ENCODE measurements around the gene RARG.
"Not testable (repeated sequence)": the region's sequence is repeated elsewhere in the genome, so short reads cannot be mapped to it uniquely, and the experiment has no call there.

Gene RARG

DNA sequence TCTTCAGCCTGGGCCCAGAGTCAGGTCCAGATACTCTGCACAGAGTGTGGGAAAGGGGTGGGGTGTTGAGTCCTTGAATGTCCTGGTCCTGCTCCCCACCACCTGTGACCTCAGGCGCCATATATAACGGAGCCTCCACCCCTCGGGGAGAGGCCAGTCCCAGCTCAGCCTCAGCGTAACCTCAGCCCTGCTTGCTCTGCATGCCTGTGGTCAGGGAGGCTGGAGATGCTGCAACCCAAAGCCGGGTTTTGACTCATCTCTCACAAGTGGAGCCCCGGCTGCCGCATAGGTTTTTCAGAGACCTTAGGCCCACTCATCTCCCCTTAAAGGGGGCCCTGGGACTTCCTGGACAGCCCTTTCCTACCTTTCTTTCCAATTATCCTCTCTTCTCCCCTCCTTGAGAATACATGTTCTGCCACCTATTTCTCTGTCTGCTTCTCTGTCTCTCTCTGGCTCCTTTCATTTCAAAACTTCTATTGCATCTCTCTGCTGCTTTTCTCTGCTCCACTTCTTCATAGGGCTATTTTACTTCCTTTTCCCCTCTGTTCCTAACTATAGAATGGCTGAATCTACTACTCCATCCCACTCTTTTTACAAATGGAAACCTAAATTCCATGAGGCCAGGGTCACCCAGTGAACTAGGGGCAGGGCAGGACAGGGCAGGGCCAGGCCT is 26.1 kb downstream of the RARG start:
- DNase-seq = no peak

DNA sequence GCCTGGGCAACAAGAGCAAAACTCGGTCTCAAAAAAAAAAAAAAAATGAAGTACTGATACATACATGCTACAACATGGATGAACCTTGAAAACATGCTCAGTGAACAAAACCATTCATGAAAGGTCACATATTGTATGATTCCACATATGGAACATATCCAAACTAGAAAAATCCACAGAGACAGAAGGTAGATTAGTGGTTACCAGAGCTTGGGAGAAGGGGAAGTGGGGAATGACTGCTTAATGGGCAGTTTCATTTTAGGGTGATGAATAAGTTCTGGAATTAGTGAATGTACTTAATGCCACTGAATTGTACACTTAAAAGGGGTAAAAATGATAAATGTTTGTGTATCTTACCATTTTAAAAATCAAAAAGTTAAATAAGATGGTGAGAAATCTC is 27.7 kb downstream of the RARG start:
- no peak for DNase-seq

DNA sequence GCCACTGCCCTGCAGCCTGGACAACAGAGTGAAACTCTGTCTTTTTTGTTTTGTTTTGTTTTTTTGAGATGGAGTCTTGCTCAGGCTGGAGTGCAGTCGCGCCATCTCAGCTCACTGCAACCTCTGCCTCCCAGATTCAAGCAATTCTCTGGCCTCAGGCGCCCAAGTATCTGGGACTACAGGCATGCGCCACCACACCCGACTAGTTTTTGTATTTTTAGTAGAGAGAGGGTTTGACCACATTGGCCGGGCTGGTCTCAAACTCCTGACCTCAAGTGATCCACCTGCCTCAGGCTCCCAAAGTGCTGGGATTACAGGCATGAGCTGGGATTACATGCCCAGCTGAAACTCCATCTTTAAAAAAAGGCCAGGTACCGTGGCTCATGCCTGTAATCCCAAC is 29.7 kb downstream of the RARG start:
- DNase-seq = not testable (repeated sequence)

DNA sequence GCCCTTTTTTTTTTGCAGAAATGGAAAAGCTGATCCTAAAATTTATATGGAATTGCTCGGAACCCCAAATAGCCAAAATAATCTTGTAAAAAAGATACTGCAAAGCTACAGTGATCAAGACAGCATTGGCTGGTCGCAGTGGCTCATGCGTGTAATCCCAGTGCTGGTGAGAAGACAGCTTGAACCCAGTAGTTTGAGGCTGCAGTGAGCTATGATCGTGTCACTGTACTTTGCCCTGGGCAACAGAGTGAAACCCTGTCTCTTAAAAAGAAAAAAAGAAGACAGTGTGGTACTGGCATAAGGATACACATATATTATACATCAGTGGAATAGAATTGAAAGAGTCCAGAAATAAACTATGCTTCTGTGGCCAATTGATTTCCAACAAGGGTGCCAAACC is 30.4 kb downstream of the RARG start:
- DNase-seq = no peak

DNA sequence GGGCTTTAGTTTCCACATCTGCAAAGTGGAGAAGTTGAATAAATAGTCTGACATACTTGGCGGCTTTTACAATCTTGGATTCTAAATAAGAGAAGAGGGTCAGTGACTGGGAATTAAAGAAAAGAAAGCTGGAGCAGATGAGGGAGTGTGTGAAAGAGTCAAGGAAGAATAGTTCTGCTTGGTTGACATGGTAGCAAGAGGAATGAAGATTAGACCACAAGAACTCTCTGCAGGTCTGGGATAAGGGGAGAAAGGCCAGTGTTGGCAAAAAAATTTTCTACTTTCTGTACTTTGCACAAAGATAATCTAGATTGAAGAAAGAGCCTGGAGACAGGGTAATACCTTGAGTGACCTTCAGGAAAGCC is 30.9 kb downstream of the RARG start:
- DNase-seq = no peak

DNA sequence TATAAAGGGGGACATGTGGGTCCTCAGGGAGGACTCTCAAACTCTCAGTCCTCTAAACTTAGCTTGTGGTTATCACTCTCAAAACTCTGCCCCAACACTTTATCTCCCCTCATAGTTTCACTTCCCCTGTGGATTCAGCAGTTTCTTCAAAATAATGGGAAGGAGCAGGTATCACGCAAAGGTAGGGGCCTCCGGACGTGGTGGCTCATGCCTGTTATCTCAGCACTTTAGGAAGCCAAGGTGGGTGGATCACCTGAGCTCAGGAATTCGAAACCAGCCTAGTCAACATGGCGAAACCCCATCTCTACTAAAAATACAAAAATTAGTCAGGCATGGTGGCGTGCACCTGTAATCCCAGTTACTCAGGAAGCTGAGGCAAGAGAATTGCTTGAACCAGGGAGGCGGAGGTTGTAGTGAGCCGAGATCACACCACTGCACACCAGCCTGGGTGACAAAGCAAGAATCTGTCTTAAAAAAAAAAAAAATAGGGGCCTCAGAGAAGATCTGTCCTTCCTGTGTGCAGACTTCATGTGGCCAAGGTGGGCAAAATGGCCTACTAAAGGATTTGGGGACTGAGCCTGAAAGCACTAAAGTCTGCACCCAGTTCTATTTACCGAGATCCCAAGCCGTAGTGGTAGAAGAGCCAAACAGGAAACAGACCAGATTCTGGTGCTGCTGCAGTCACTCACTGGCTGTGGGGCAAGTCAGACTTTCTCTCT is 31.4 kb downstream of the RARG start:
- no peak for DNase-seq

DNA sequence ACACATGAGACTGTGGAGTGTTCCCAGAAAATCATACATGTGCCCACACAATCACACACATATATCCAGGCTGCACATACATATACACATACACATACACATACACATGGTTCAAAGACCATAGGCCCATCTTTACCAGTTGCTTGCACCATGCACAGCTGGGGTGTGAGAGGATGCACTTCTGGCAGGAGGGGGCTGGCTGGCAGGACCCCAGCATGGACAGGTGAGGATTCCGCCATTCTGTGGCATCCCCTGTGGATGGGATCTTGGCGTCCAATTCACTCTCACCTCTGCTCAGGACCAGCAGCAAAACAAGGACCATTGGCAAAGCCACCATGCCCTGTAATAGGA is 31.9 kb downstream of the RARG start:
- no peak for DNase-seq

DNA sequence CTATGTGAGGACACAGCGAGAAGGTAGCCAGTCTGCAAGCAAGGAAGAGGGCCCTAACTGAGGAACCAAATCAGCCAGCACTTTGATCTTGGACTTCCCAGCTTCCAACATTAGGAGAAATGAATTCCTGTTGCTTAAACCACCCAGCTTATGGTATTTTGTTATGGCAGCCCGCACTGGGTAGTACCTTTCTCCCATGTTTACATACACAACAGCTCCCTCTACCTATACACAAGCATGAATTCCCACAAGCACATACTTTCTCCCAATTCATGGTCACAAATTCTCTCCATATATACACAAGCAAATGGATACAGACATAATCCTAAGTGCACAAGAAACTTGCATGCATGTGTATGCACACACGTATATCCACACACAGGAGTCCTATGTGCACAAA is 32.3 kb downstream of the RARG start:
- no peak for DNase-seq

DNA sequence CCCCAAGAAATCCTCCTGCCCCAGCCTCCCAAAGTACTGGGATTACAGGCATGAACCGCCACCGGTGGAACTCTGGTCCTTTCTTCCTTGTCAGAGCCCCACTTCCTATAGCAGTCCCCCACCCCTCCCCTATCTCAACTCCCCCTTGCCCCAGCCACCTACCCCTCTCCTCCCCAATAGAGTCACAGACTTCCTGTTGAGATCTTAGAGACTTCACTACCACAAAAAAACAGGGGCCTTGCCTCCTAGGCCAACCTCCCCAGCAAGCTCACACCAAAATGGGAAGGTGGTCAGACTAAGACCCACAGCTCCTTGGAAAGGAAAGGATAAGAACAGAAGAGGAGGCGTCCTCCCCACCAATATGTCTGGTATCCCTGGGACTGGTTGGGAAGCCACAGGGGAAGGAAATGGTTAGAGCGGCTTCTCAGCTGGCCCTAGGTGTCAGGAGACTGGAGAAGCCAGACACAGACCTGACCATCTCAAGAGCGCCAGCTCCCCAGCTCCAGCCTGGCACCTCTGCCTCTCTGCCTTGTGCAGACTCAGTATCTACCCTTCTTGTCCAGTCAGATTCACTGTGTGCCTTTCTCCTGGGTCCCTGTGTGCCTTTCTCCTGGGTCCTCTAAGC is 33.4 kb downstream of the RARG start:
- no peak for DNase-seq

DNA sequence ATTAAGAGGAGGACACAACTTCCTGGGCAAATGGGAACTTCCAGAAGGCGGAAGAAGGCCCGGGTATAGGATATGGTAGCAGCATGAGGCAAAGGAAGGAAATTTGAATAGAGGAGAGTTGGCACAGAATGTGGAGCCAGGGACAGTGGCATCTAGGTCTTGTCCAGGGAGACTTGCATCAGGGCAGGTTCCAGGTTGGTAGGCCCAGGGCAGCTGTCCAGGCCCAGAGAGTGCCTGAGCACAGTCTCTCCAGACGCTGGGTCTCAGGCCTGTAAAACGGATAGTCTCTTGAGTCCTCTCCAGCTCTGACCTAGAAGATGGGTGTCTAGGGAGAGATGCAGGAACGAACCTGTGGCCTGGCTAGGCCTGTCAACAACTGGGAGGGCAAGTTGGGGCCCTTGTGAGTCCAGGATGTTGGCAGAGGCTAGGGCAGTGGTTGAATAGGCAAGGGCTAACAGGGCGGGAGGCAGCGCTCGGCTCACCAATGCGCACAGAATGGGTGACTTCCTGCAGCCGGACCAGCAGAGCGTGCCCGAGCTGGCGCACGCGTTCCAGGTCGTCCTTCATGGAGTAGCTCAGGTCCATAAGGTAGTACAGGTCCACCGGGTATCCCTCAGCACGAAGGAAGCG is 34.9 kb downstream of the RARG start:
- DNase-seq = no peak

DNA sequence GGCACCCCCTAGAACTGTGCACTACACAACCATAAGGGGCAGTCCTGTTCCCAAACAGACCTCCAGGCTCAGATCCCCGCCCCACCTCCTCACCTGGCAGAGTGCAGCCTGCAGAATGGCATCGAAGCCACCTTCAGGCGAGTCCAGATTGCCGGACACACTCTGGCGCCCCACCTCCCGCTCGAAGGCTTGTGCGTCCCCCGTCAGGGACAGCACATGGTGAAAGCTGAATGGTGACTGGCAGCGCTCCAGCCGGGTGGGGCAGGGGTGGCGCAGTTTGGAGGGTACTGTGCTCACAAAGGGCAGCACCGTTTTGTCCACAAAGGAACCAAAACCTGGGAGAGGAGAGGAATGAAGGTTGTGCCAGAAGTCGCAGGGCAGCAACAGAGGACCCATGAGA is 35.5 kb downstream of the RARG start:
- no peak for DNase-seq

DNA sequence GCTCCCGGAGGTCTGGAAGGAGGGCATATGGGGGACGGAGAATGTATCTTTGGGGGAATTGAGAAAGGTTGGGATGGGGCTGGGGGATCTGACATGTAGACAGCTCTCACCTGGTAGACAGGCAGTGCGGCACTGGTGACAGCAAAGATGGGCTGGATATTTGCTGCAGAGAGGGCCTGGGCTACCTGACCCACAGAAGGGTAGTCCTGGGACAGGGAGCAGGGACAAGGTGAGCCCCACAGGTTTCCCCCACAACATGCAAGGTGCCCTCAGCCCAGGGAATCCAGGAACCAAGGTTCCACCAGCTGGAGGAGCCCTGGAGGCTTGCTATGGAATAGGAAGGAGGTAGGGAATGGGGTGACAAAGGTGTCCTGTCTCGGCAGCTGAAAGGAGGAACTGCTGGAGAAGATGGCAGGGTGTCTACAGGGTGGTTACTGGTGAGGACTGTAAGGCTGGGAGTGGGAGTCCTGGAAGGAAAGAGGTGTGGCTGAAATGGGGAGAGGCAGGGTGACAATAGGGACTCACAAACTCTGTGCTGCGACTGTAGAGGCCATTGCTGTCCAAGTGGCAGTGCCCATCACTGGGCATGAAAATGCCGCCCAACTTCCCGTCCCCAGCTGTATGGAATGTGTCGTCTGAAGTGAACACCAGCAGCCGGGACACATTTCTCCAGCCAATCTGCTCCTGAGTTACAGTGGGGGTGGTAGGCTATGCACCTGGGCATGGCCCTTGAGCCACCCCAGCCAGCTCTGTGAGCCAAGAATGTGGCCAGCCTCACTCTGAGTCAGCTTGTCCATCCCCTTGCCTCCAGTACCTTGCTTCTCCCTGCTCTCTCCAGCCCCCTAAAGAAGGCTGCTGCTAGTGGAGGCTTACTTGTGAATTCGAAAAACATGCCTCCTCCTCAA is 36.2 kb downstream of the RARG start:
- no peak for DNase-seq

DNA sequence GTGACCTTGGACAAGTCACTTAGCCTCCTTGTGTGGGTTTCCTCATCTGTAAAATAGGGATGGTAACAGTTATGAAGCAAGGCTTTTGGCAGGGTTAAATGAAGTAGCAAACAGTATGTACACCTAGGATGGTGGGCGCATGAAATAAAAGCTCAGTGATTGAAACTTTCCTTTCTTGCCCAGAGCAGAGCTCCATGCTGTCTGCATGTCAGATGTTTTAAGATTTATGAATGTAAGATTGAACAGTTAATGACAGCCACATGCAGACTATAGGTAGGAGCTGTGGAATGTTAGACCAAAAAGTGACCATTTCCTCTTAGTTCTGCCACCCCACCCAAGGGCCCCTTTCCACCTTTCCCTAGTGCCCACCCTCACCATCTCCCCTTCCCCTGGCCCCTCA is 37.0 kb downstream of the RARG start:
- DNase-seq = no peak

DNA sequence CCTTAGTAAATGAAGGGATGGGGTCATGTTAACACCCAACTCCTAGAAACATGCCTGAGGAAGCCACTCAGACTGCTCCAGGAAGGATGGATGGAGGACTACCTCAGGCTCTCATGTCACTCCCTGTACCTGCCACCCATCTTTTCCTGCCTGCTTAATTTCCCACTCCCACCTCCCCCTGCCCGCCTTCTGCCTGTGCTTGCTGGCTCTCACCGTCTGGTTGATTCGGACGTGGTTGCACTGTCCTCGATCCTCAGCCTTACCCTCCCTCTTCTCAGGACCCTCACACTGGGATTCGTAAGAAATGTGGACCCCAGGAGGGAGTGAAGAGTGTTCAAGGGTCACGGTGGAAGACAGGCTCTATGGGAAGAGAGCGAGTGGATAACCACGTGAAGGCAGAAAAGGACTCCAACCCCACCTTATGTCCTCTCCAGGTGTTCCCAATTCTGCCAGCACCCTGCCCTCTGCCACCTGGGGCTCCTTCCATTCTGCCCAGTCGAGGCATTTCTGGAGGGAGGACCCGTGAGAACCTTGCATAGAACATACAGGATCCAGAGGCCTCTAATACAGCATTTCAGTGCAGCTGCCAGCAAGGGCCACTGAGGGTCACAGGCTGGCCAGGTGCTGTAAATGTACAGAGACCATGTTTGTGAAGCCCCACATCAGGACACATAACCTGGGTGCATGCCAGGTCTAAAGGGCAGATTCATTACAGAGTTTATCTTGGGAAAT is 37.9 kb downstream of the RARG start:
- no peak for DNase-seq

DNA sequence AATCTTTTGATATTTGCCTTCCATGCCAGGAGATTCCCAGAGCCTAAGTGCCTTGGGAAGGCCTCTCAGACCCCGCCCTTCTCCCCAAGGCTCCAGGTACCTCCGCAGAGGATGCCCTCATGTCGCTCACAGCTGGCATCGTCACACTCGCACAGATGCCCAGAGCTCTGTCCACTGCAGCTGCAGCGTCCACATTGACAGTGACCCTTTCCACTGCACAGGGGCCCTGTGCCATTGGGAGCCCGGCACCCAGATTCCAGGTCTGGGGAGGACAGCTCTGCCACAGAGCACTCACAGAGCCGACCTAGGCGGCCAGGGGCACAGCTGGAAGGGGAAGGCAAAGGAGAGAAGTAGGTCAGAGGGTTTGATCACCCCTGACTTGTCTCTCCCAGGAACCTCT is 39.0 kb downstream of the RARG start:
- DNase-seq = no peak

DNA sequence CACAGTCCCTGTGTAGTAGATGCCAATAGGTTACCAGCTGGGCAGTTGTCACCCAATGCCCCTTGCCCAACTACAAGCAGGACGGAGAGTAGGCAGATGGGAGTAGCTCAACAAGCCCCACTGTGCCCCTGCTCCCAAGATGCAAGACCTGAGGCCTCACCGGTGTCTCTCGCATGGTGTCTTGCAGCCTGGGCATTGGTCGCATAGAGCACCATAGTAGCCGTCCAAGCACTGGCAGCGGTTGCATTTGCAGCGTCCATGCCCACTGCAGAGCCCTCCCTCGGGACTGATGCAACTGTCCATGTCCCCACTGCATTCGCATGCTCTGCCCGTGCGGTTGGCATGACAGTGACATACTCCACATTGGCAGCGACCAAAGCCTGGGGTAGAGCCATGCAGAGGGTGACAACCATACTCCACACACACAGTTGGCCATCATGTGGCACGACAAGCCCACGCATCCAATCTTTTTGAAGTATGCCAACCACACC is 39.4 kb downstream of the RARG start:
- no peak for DNase-seq

DNA sequence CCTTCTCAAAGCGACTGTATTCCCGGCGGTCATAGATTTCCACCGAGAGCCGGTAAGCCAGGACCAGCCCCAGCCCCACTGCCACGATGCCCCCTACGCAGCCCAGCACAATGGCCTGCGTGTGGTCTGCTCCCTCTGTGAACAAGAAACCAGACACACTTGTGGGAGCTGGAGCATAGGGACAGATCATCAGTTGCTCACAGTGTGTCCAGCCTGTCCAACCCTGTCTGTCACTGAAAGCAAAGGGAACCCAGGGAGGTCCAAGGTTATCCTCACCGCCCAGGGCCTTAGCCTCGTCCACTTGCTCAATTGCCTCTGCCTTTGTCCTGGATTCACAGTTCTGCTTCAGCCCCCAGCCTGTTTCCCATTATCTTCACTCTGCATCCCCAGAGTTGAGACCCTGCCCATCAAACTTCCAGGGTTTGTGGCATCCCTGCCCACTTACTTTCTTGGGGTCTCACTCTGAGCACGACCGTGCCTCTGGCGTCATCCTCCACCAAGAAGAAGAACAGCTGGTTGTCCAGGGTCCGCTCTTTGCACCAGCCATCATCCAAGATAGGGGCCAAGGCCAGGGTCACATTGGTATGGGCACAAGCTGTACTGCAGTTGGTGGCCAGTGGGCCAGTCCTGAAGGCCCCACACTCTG is 40.0 kb downstream of the RARG start:
- no peak for DNase-seq

DNA sequence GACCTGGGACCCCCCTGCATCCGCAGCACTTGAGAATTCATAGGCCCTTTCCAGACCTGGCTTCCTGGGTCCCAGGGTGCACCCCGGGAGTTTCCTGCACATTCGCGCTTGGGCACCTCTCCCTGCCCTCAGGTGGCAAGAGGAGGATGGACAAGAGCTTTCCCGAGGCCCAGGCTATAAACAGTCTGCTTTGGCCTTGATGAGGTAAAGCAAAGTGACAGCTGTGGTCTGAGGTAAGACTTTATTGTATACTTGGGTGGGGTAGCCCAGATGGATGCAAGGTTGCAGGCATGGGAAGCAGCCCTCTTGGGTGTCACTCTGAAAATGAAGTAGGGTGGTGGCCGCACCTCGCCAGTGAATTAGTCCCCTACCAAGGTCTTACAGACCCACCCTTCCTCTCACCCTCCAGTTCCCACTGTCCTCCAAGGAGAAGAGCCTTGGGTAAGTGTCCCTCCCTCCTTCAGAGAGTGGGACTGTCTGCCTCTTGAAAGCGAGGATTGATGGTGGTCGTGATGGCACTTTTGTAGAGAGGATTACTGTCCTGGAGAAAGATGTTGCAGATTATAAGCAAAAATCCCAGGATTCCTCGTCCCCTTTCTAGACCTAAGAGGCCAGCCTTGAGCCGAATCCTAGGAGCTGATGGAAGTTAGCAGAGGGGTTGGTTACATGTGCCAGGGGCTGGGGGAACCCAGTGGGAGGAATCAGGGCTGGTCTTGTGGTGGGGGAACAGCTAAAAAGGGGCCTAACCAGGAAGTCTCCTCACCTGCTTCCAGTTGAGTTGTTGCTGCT is 40.7 kb downstream of the RARG start:
- no peak for DNase-seq

DNA sequence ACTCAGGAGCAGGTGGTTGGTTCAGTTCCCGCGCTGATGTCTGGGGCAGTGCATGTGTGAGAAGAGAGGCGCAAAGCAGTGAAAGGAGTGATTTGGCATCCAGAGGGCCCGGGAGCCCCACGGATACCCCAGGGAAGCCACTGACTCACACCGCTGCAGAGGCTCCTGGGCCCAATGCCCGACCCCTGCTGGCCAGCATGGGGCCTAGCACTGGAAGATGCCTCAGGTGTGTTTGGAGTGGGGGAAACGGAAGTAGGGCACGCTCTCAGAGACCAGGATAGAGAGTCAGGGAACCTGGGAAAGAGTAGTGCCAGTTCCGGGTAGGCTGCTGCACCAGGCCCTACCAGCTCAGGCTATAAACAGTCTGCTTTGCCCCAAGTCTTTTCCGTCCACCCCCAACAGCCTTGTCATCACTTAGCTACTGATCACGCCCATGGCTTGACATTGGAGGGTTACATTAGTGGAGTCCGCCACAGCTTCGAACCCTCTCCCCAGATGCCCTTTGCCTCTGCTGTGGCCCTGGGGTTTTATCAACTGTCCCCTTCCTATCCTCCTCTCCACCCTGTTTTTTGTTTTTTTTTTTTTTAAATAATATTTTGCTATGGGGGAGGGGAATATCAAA is 41.8 kb downstream of the RARG start:
- DNase-seq = no peak

DNA sequence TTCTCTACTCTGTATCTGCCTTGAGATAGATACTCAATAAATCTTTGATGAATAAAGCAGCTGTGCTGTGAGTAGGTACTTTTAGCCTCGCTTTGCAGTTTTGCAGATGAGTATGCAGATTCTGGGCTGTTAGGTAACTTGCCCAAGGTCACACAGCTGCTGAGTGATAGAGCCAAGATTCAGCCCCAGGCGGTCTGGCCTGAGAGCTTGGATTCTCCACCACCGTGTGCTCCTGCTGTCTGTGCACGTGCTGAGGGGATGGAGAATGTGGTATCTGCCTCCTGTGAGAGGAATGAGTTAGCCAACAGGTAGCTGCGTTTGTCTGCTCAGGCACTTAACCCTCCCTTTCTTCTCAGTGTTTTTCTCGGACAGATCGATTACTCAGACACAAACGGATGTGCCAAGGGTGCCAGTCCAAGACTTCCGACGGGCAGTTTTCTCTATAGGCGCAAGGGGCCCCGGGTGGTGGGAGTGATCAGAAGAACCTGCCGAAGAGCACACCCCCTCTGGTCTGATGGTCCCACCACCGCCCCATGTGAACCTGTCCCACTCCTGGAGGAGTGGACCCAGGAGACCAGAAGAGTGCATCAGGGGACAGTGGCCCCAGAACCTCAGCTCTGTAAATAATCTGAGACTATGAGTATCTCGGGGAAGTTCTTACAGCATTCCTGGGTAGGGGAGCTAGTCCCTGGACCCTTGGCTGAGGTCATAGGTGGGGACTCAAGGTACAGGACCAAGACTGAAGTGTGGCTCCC is 44.7 kb downstream of the RARG start:
- DNase-seq = no peak
